HG02759 (cell line): ENCODE measurements around the gene ACTR6.
"Not testable (repeated sequence)": the region's sequence is repeated elsewhere in the genome, so short reads cannot be mapped to it uniquely, and the experiment has no call there.

Experiments
- ATAC-seq: cut with Tn5 transposase; IDR thresholded peaks from one replicate; pipeline ENCODE4 v1.9.1; 2021; ENCODE audit warnings: mild to moderate bottlenecking, moderate library complexity; ENCODE audit not compliant: unreplicated experiment

The ACTR6 gene

DNA sequence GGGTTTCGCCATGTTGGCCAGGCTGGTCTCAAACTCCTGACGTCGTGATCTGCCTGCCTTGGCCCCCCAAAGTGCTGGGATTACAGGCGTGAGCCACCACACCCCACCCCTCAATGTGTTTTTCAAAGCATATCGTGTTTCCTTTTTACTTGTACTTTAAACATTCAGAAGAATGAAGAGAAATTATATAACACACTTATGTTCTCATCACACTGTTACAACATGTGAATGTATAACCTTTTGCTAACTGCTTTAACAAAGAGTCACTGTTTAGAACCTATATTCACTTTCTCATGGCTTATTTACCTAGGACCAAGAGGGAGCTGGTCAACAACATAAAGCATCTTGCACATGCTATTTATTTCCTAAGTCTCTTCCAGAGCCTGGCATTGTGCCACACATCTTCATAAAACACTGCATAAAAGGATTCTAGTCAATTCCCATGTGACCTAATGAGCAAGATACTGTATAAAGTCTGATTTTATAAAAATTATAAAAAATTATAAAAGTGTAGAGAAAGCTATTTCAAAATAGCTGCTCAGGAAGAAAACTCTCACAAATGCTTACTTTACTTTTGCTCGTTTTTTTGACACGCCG, 16.0 kb upstream of the ACTR6 start:
- no peak for ATAC-seq

DNA sequence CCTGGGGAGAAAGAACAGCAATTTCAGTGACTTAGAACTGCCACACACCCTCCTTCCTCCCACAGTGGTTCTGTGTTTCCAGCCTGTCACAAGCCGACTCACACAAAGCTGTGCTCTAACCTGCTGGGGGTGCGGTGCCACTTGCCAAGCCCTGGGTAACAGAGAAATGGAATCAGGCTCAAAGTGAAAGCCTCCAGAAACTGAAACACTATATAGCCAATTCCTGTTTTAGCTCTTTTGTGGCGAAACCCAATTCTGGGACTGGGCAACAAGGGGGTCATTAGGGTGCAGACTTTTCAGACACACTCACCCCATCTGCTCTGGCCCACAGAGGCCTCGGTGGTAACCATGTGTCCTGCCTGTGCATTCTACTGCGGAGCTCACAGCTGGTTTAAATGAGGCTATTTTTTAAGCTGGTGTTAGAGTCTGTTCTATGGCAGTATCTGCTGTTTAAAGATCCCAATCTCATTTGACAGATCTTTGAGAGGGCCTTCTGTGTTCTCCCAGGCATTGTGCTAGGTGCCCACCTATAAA, 15.2 kb upstream of the ACTR6 start:
- ATAC-seq: peak; percentile 86

DNA sequence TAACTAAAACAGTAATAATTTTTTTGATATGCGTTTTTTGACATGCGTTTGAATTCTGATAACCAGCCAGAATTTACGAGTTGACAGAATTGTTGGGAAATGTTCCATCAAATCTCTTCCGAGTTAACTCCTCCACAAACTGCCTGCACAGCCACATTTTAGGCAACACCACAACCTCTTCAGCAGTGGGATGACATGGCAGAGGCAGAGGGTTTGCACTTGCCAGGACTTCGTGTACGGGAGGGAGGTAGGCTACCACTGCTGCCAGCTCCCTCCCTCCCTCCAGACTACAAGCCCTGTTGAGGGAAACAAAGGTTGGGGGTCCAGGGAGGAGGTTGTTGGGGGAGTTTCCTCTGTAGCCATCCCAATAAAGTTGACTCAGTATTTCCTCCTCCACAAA, 14.5 kb upstream of the ACTR6 start:
- ATAC-seq: no peak

DNA sequence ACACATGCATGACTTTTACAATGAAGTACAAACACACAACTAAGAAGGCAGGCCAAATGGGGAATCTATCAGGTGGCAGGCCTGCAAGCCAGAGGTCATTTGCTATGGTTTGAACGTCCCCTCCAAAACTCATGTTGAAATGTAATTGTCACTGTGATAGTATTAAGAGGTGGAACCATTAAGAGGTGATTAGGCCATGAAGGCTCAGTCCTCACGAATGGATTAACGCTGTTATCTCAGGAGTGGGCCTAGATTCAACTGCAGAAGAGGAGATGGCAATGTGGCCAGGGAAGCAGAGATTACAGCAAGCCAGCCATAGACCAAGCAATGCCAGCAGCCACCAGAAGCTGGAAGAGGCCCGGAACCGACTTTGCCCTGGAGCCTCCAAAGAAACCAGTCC, 13.5 kb upstream of the ACTR6 start:
- ATAC-seq: no peak

DNA sequence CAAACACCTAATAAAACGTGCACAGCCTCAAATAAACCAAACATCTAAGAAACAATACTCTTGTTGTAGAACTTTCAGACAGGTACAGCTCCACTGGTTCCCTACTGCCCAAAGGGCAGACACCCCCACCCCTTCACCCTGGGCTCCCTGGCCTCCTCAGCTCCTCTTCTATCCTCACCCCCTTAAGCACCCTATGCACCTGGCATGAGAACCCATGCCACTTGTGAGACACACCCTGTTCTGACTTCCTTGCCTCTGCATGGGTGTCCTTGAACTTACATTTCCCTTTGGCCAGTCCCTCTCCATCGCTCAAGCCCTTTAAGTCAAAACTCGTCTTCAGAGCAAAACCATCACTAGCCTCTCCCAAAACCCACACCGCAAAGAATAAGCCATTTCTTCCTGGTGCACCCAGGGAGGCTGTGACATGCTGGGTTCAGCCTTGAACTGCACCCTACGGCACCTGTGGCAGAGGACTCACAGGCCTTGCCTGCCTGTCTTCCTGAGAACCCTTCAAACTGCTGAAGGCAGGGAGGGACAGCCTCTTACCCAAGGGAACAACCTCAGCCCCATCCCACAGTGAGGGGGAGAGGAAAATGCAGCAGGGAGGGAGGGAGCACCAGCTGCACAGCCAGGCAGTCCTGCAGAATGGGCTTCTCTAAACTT, 12.6 kb upstream of the ACTR6 start:
- ATAC-seq: no peak

DNA sequence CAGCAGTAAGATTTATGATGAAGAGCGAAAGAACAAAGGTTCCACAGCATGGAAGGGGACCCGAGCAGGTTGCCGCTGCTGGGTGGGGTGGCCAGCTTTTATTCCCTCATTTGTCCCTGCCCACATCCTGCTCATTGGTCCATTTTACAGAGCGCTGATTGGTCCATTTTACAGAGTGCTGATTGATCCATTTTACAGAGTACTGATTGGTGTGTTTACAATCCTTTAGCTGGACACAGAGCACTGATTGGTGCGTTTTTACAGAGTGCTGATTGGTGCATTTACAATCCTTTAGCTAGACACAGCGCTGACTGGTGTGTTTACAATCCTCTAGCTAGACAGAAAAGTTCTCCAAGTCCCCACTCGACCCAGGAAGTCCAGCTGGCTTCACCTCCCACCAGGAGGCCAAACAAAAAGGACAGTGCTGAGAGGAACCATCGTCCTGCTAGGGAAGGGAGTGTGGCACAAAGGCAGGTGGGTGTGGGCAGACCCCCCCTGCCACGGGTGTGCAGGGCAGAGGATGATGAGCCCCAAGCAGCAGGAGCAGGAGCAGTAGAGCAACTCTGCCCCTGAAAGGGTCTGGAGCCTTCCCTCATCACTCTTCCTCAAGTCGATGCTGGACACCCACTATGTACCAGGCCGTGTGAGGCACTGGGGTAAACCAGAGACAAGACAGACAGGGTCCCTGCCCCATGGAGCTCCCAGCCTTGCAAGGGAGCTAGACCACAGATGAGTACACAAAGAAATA, 11.6 kb upstream of the ACTR6 start:
- not testable (repeated sequence) for ATAC-seq

DNA sequence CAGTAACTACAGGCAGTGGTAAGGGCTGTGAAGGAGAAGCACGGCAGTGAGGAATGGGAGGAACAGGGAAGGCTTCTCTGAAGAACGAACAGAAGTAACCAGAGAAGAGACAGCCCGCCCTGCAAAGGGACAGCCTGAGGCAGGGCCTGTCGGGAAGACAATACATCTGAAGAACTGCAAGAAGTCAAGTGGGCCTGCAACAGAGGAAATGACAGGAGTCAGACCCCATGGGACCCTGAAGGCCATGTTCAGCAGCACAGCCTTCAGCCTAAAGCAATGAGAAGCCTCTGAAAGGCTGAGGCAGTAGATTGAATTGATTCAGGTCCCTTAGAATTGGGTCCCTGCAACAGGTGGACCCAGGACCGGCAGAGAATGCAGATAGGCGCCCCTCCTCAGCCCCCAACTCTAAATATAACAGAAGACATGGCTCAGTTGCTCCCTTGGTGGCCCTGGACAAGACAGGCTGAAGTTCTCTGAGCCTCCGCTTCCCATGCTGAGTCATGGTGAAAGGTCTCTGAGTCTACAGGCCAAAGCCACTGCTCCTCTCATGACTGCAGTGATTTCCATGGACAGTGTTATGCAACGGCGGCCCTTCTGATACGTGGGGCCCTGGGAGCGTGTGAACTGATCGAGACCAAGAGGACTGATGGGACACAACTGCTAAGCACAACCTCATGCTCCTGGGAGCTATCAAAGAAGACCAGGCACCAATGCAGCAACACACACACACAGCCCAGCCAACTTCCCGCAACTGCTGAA, 10.8 kb upstream of the ACTR6 start:
- ATAC-seq: no peak

DNA sequence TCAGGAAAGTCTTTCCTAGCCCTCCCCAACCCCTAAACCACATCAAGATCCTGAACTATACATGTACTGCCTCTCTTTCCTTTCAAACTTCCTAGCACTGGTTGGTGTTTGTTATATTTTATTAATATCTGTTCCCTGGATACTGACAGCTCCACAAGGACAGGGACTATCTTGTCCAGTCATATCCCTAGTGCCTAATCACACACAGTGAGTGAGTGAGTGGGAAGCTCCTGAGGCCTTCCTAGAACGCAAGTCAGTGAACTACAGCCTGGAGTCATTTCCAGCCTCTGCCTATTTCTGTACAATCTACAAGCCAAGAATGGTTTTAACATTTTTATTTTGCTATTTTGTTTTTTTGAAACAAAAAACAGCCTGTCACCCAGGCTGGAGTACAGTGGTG, 7.5 kb upstream of the ACTR6 start:
- ATAC-seq: no peak

DNA sequence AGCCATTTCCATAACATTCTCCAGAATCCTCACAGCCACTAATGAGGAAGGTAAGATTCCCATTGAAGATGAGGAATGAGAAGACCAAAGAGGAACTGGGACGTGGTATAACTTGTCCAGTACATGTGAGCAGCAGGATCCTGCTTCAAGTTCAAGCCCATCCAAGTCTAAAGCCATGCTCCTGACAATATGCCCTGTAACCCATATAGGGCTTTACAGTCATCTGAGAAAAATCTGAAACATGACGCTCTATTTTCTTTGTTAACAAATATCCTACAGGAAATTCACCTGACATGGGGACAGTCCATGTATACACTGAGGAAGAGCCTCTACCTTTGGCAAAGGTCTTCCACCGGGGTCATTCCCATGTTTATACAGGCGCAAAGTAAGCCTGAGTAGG, 3.1 kb upstream of the ACTR6 start:
- ATAC-seq: no peak

DNA sequence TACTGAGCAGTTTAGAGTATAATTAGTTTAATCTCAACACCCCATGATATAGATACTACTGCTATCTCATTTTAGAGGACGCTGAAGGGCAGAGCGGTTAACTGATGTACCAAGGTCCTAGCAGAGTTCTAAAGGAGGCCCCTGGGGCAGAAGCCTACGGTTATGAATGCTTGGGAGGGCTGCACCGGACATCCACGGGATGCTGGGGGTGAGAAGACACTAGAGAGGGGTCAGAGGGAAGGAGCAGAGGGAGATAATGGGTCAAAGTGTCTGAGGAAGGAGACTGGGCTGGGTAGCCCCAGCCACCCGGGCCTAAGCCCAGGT, 1.6 kb upstream of the ACTR6 start:
- no peak for ATAC-seq

DNA sequence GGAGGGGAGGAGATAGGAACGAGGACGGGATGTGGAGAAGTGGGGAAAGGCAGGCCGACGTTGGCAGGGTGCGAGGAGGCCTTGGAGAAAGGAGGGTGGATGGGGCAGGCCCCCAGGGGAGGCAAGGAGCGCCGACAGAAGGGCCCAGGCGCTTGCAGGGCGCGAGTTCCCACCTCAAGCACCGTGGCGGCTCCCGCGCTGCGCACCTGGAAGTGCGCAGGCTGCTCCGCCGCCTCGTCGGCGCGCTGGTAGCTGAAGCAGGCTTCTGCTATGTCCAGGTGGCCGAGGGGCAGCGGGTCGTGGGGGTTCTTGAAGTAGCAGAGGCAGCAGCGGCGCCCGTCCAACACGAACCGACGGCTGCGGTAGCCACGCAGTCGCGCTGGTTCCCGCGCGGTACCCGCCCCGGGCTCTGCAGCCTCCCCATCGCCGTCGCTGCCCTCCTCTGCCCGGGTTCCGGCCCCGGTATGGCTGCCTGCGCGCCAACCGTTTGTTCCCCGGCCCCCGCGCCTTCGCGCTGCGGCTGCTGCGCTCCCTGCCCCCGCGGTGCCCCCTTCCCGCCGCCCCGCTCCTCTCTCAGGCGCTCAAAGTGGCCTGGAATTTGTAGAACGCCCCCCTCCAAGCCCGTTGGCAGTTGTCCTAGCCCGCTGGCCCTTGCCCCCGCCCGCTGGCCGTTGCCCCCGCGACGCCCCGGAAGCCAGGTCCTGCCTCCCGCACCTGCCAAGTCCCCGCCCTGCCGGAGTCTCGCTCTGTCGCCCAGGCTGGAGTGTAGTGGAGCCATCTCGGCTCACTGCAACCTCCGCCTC, 1.1 kb upstream of the ACTR6 start:
- peak; percentile 78 for ATAC-seq

DNA sequence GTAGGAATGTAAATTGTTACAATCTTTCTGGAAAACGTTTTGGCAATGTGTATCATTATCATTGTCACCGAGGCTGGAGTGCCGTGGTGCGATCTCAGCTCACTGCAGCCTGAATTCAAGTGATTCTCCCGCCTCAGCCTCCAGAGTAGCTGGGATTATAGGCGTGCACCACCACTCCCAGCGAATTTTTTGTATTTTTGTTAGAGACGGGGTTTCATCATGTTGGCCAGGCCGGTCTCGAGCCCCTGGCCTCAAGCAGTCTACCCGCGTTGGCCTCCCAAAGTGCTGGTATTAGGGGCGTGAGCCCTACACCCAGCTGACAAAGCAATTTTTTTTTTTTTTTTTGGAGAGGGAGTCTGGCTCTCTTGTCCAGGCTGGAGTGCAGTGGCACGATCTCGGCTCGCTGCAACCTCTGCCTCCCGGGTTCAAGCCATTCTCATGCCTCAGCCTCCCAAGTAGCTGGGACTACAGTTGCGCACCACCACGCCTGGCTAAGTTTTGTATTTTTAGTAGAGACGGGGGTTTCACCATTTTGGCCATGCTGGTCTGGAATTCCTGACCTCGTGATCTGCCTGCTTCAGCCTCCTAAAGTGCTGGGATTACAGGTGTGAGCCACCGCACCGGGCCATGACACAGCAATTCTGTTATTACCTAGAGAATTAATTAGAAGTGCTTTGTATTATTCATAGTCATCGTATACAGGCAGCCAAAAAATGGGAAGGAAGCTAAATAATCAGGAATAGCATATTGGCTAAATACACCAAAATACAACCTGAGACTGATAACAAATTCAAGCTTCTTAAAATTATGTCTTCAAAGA, 1.2 kb downstream of the ACTR6 start:
- ATAC-seq: no peak

DNA sequence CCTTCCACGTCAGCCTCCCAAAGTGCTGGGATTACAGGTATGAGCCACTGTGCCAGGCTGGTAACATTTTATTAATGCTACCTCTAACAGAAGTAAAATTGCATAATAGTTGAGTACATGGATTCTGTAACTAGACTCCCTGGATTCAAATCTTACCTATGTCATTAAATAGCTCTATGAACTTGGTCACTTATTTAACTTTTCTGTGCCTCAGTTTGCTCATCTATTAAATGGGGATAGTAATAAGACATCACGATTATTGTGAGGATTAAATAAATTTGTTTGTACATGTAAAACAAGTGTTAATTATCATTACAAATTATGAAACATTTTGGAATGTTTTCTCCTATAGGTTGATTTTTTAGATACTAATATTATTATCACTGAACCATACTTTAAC, 6.7 kb downstream of the ACTR6 start:
- no peak for ATAC-seq

DNA sequence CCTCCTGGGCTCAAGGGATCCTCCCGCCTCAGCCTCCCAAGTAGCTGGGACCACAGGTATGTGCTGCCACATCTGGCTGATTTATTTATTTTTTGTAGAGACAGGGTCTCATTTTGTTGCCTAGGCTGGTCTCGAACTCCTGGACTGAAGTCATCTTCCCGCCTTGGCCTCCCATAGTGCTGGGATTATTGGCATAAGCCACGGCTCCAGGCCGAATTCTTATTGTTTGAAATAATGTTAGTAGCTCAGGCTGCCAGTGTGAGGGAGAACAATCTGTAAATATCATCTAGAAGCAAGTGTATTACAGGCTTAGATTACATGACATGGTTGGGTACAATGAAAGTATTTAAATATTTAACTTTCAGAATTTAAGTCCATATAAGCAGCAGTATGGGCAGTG, 8.2 kb downstream of the ACTR6 start:
- no peak for ATAC-seq

DNA sequence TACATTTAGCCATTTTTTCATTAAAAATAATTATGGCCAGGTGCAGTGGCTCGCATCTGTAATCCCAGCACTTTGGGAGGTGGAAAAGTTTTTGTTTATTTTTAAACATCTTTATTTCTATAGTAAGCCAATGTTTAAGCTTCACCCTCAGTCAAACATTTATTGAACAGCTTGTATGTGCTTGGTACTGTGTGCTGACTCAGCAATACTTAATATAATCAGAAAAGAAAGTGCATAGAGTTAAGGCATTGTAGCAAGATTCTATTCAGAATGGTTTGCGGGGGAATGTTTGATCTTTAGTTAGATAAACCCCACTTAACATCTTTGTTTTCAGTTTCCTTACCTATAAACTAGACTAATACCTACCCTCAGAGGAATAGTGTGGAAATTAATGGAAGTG, 11.1 kb downstream of the ACTR6 start:
- ATAC-seq: no peak

DNA sequence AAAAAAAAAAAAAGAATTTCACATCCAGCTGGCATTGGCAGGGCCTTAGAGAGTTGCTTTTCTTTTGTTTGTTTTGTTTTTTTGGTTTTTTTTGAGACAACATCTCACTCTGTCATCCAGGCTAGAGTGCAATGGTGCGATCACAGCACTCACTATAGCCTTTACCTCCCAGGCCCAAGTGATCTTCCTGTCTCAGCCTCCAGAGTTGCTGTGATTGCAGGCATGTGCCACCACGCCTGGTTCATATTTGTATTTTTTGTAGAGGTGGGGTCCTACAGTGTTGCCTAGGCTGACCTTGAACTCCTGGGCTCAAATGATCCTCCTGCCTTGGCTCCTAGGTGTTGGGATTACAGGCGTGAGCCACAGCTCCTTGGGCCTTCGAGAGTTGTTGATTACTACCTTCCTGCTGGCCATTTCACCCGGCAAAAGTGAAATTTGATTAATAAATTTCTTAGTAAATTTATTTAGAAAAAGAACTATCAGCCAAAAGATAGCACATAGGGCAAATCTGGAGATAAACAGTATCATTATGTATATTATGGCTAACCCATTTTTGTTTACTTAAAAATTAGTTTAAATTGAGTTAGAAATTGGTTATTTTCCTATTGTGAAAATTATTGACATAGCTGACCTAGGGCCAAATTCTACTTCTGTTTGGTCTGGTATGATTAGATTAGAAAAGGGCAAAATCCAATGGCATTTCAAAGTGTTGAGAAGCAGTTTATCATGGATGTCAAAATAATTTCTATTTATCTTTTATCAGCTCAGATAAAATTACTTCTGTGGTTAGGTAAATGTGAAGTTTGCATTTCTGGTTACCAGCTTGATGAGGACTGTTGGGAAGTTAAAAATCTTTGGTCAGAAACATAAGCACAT, 12.6 kb downstream of the ACTR6 start:
- ATAC-seq: no peak

DNA sequence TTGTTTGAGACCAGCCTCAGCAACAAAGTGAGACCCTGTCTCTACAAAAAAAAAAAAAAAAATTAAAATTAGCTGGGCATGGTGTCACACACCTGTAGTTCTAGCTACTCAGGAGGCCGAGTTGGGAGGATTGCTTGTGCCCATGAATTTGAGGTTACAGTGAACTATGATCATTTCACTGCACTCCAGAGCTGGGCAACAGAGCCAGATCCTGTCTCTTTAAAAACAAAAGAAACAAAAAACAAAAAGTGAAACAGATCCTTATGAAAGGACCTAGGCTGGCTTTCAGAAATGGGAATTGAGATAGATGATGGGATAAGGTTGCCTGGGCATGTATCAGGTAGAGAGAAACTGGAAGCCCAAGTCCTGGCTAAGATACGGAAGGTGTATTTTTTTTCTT, 13.9 kb downstream of the ACTR6 start:
- ATAC-seq: no peak

DNA sequence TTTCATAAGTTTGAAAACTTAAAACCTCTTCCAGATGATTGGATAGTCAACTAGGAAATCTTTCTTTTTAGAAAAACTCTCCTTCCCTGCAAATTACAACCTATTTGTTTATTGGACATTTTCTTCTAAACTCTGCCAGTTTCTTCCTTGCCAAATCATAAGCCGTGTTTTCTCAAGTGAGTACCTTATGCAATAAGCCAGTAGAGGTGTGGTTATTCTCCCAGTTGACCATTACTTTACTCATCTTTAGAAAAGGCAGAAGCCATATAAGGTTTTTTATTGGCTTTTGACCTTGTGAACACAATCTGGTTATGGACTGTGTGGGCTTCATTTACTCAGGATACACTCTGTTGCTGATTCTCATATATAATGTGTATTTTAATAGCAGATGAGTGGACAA, 14.6 kb downstream of the ACTR6 start:
- no peak for ATAC-seq

DNA sequence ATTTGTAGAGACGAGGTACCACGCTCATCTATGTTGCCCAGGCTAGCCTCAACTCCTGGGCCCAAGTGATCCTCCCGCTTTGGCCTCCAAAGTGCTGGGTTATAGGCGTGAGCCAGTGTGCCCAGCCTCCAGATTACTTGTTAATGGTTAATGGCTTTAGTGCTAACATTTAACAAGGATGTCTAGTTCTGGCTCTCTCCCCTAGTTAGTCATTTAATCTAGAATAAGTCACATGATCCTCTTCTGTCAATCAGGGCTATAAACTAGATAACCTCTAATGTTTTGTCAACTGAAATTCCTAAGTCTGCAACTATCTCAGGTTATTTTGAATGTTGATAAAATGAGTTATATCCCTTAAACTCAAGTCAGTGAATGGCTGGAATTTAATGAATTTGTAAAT, 15.7 kb downstream of the ACTR6 start:
- ATAC-seq: no peak
